Mammary epithelial cell (primary cell): ENCODE results near the gene AUH.

ENCODE experiments used
- EZH2 ChIP-seq: IDR thresholded peaks from 2 replicates; pipeline ENCODE4 v1.6.1; 2012; ENCODE audit warnings: low read length, inconsistent platforms, borderline replicate concordance
- TF ChIP-seq, protein P1 (sequence below), 2 donors: IDR thresholded peaks in 1 of 2; conservative IDR thresholded peaks in 1 of 2; 2 replicates each; pipeline ENCODE4 v1.5.1; 2011 to 2012; ENCODE audit warnings: inconsistent platforms in 2 of 2, low read length in 2 of 2, mild to moderate bottlenecking in 2 of 2, control low read depth in 1 of 2, low read depth in 1 of 2; ENCODE audit not compliant: insufficient read depth in 1 of 2; ENCODE audit errors: extremely low read depth in 1 of 2

DNA sequence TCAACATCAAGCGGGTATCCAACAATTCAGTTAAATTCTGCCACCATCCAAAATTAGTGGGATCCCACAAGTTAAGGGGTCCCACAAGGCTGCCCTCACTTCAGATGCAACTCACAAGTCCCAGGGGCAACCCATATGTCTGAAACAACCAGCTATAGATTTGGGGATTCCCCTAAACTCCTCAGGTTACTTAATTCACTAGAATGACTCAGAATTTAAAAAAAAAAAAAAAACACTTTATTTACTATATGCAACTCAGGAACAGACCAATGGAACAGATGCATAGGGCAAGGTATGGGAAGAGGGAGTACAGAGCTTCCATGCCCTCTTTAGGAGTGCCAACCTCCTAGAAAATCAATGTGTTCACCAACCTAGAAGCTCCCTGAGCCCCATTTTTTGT is 15.1 kb downstream of the AUH start:
- TF ChIP-seq, protein P1, sequence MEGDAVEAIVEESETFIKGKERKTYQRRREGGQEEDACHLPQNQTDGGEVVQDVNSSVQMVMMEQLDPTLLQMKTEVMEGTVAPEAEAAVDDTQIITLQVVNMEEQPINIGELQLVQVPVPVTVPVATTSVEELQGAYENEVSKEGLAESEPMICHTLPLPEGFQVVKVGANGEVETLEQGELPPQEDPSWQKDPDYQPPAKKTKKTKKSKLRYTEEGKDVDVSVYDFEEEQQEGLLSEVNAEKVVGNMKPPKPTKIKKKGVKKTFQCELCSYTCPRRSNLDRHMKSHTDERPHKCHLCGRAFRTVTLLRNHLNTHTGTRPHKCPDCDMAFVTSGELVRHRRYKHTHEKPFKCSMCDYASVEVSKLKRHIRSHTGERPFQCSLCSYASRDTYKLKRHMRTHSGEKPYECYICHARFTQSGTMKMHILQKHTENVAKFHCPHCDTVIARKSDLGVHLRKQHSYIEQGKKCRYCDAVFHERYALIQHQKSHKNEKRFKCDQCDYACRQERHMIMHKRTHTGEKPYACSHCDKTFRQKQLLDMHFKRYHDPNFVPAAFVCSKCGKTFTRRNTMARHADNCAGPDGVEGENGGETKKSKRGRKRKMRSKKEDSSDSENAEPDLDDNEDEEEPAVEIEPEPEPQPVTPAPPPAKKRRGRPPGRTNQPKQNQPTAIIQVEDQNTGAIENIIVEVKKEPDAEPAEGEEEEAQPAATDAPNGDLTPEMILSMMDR (conservative IDR thresholded peaks at IDR 0.05 in 1 of 2, IDR thresholded peaks at IDR 0.05 in 1 of 2; ENCODE audit: extremely low read depth in 1 of 2, insufficient read depth in 1 of 2, low read depth in 1 of 2, low read length in 2 of 2): no peak
- no peak for TF ChIP-seq EZH2
